GM12801 (cell line): Measurements from ENCODE around the gene RNF26.

Source experiments
- CTCF ChIP-seq: IDR thresholded peaks from one replicate; pipeline ENCODE4 v1.5.1; 2011; ENCODE audit warnings: control low read depth; ENCODE audit not compliant: insufficient read length; ENCODE audit errors: extremely low read depth

Gene RNF26

GRCh38 chr11:119334174-119334930 lies at the start of gene RNF26:
Gene RNF26 (plus strand): TSS chr11:119334527. CDS start chr11:119335123, 596 bp downstream.
- no peak for TF ChIP-seq CTCF

GRCh38 chr11:119285431-119285830 lies 48.9 kb upstream of the RNF26 start:
- no peak for TF ChIP-seq CTCF

GRCh38 chr11:119288219-119288618 lies 46.1 kb upstream of the RNF26 start:
- TF ChIP-seq CTCF, result no peak

- TF ChIP-seq CTCF, result no peak
Measured at GRCh38 chr11:119290894-119291497, 43.3 kb upstream of the RNF26 start.

- TF ChIP-seq CTCF, result no peak
Measured at GRCh38 chr11:119293461-119293860, 40.9 kb upstream of the RNF26 start.

- TF ChIP-seq CTCF, result no peak
Measured at GRCh38 chr11:119295178-119295577, 39.1 kb upstream of the RNF26 start.

- no peak for TF ChIP-seq CTCF
Measured at GRCh38 chr11:119297938-119298337, 36.4 kb upstream of the RNF26 start.
